ENCODE measurements around the gene CFAP126.

DNA sequence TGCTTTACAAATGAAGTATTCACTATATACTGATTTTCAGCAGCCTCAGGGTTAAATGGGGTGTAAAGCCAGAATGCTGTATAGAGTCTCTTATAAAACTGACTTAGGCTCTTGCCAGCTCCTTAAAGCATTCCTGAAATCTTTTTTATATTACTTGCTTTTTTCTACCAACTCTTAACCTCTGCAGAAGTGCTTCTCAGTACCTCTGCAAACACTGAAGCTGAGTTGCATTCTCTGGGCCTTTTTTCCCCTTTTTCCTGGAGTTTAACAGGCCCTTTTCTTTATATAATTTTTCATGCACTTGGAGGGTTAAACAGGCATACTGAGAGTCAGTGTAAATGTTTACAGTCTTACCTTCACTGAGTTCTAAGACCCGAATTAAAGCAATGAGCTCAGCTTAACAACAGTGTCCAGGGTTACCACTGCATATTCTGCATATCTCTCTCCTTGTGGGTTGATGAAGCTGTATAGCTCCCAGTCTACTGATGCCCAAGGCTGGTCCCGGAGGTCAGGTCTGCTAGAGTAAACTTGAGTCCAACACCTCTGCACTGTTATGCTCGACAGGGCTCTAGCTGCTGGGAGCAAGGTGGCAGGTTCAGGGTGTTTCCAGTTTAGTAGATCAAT is 40.9 kb upstream of the CFAP126 start:
- TF ChIP-seq, protein P1, sequence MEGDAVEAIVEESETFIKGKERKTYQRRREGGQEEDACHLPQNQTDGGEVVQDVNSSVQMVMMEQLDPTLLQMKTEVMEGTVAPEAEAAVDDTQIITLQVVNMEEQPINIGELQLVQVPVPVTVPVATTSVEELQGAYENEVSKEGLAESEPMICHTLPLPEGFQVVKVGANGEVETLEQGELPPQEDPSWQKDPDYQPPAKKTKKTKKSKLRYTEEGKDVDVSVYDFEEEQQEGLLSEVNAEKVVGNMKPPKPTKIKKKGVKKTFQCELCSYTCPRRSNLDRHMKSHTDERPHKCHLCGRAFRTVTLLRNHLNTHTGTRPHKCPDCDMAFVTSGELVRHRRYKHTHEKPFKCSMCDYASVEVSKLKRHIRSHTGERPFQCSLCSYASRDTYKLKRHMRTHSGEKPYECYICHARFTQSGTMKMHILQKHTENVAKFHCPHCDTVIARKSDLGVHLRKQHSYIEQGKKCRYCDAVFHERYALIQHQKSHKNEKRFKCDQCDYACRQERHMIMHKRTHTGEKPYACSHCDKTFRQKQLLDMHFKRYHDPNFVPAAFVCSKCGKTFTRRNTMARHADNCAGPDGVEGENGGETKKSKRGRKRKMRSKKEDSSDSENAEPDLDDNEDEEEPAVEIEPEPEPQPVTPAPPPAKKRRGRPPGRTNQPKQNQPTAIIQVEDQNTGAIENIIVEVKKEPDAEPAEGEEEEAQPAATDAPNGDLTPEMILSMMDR (tag by site-specific recombination; IDR thresholded peaks at IDR 0.05) = no peak
- TF ChIP-seq, protein P2, sequence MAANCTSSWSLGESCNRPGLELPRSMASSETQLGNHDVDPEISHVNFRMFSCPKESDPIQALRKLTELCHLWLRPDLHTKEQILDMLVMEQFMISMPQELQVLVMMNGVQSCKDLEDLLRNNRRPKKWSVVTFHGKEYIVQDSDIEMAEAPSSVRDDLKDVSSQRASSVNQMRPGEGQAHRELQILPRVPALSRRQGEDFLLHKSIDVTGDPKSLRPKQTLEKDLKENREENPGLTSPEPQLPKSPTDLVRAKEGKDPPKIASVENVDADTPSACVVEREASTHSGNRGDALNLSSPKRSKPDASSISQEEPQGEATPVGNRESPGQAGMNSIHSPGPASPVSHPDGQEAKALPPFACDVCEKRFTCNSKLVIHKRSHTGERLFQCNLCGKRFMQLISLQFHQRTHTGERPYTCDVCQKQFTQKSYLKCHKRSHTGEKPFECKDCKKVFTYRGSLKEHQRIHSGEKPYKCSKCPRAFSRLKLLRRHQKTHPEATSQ (tag by site-specific recombination; IDR thresholded peaks at IDR 0.05) = no peak
- TF ChIP-seq ZNF623 (tag by site-specific recombination; IDR thresholded peaks at IDR 0.05) = no peak
- TF ChIP-seq, protein P3, sequence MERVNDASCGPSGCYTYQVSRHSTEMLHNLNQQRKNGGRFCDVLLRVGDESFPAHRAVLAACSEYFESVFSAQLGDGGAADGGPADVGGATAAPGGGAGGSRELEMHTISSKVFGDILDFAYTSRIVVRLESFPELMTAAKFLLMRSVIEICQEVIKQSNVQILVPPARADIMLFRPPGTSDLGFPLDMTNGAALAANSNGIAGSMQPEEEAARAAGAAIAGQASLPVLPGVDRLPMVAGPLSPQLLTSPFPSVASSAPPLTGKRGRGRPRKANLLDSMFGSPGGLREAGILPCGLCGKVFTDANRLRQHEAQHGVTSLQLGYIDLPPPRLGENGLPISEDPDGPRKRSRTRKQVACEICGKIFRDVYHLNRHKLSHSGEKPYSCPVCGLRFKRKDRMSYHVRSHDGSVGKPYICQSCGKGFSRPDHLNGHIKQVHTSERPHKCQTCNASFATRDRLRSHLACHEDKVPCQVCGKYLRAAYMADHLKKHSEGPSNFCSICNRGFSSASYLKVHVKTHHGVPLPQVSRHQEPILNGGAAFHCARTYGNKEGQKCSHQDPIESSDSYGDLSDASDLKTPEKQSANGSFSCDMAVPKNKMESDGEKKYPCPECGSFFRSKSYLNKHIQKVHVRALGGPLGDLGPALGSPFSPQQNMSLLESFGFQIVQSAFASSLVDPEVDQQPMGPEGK (tag by site-specific recombination; IDR thresholded peaks at IDR 0.05) = no peak
- no peak for TF ChIP-seq SETDB1 (IDR thresholded peaks at IDR 0.05; ENCODE audit: insufficient read length, low read length)
- TF ChIP-seq ZNF366 (tag by site-specific recombination; conservative IDR thresholded peaks at IDR 0.05) = no peak
- TF ChIP-seq, protein P4, sequence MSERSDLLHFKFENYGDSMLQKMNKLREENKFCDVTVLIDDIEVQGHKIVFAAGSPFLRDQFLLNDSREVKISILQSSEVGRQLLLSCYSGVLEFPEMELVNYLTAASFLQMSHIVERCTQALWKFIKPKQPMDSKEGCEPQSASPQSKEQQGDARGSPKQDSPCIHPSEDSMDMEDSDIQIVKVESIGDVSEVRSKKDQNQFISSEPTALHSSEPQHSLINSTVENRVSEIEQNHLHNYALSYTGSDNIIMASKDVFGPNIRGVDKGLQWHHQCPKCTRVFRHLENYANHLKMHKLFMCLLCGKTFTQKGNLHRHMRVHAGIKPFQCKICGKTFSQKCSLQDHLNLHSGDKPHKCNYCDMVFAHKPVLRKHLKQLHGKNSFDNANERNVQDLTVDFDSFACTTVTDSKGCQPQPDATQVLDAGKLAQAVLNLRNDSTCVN (tag by site-specific recombination; optimal IDR thresholded peaks at IDR 0.05) = no peak
- TF ChIP-seq ZNF629 (tag by site-specific recombination; IDR thresholded peaks at IDR 0.05) = no peak
- no peak for TF ChIP-seq ZNF341 (tag by site-specific recombination; IDR thresholded peaks at IDR 0.05; ENCODE audit: low read depth)
